Activated naive CD4-positive, alpha-beta T cell treated with anti-CD3 and anti-CD28 coated beads, Interleukin-2, amount 50 U/mL, for 24 hours (primary cell): ENCODE data around the gene RNU6-8.

Experiments used
- H3K27ac Mint-ChIP-seq: one replicate; pipeline ENCODE4 v1.8.0; 2021; ENCODE audit warnings: mild to moderate bottlenecking, mixed read lengths
- H3K27me3 Mint-ChIP-seq: one replicate; pipeline ENCODE4 v1.8.0; 2021; ENCODE audit warnings: mixed read lengths
- H3K36me3 Mint-ChIP-seq: one replicate; pipeline ENCODE4 v1.8.0; 2021; ENCODE audit warnings: mixed read lengths
- H3K4me1 Mint-ChIP-seq: one replicate; pipeline ENCODE4 v1.8.0; 2021; ENCODE audit warnings: mixed read lengths
- H3K4me3 Mint-ChIP-seq: one replicate; pipeline ENCODE4 v1.8.0; 2021; ENCODE audit warnings: mild to moderate bottlenecking, mixed read lengths
- H3K9me3 Mint-ChIP-seq: one replicate; pipeline ENCODE4 v1.8.0; 2021; ENCODE audit warnings: mixed read lengths

The RNU6-8 gene

GRCh38 chr14:32192712-32193373 lies 10.2 kb downstream of the RNU6-8 start:
- Mint-ChIP-seq H3K4me3 (no peak overlapping the region), H3K4me1 (no peaks in the 10 kb centered on the region), H3K9me3 (no peaks in the 10 kb centered on the region), H3K36me3 (no peaks in the 10 kb centered on the region), H3K27me3 (peaks cover 2% of the 10 kb centered on the region), H3K27ac (no peak overlapping the region)

- H3K27ac Mint-ChIP-seq, result no peak overlapping the region
- peaks cover 6% of the 10 kb centered on the region for H3K4me1 Mint-ChIP-seq
- H3K4me3 Mint-ChIP-seq, result no peak overlapping the region
- peaks cover 2% of the 10 kb centered on the region for H3K36me3 Mint-ChIP-seq
- peaks cover 2% of the 10 kb centered on the region for H3K27me3 Mint-ChIP-seq
- no peaks in the 10 kb centered on the region for H3K9me3 Mint-ChIP-seq
These were observed 12.4 kb downstream of the RNU6-8 start for GRCh38 chr14:32190673-32191072.

- peaks cover 2% of the 10 kb centered on the region for H3K27me3 Mint-ChIP-seq
- H3K9me3 Mint-ChIP-seq, result no peaks in the 10 kb centered on the region
- no peak overlapping the region for H3K4me3 Mint-ChIP-seq
- peaks cover 6% of the 10 kb centered on the region for H3K4me1 Mint-ChIP-seq
- peaks cover 2% of the 10 kb centered on the region for H3K36me3 Mint-ChIP-seq
- no peak overlapping the region for H3K27ac Mint-ChIP-seq
These were observed 13.3 kb downstream of the RNU6-8 start for GRCh38 chr14:32189811-32190210.

DNA sequence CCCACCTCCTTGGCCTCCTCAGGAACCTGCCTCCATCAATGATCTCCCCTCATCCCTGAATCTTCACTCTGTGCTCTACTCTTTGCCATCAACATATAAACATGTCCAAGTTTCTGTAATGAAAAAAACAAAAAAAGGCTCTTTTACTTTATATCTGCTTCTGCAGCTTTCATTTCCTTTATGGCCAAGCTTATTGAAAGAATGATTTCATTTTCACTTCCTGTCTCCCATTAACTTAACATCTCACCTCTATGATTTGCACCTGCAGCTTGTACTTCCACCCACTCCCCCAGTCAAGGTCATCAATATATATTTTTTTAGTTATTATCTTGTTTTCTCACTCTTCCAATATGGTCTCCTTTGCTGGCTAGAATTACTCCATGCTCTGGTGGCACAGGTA lies 16.8 kb downstream of the RNU6-8 start:
- no peak overlapping the region for H3K27ac Mint-ChIP-seq
- H3K4me1 Mint-ChIP-seq, result peaks cover 6% of the 10 kb centered on the region
- H3K27me3 Mint-ChIP-seq, result peaks cover 3% of the 10 kb centered on the region
- peaks cover 6% of the 10 kb centered on the region for H3K9me3 Mint-ChIP-seq
- no peak overlapping the region for H3K4me3 Mint-ChIP-seq
- H3K36me3 Mint-ChIP-seq, result peaks cover 4% of the 10 kb centered on the region

DNA sequence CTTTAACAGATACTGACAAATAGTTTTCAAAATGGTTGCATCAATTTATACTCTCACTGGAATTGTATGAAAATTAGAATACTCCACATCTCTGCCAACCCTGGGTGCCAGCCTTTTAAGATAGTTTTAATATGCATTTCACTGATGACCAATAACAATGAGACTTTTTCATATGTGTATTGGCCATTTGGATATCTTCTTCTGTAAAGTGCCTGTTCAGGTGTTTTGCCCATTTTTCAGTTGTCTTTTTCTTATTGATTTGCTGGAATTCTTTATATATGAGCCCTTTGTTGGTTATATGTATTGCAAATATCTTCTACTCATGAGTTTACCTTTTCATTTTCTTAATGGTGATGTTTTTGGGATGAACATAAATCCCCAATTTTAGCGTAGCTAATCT lies 18.0 kb downstream of the RNU6-8 start:
- Mint-ChIP-seq H3K9me3 (peaks cover 13% of the 10 kb centered on the region), H3K27me3 (peaks cover 3% of the 10 kb centered on the region), H3K27ac (no peak overlapping the region), H3K36me3 (peaks cover 4% of the 10 kb centered on the region), H3K4me3 (no peak overlapping the region), H3K4me1 (peaks cover 6% of the 10 kb centered on the region)

- Mint-ChIP-seq H3K9me3 (peaks cover 14% of the 10 kb centered on the region), H3K4me3 (no peak overlapping the region), H3K4me1 (peaks cover 6% of the 10 kb centered on the region), H3K27ac (no peak overlapping the region), H3K27me3 (peaks cover 3% of the 10 kb centered on the region), H3K36me3 (peaks cover 4% of the 10 kb centered on the region)
These were observed 19.7 kb downstream of the RNU6-8 start for GRCh38 chr14:32183151-32184058.

GRCh38 chr14:32171469-32171868 lies 31.6 kb downstream of the RNU6-8 start:
- Mint-ChIP-seq H3K4me3 (no peak overlapping the region), H3K27me3 (no peaks in the 10 kb centered on the region), H3K9me3 (no peaks in the 10 kb centered on the region), H3K27ac (no peak overlapping the region), H3K36me3 (no peaks in the 10 kb centered on the region), H3K4me1 (no peaks in the 10 kb centered on the region)

- no peaks in the 10 kb centered on the region for H3K9me3 Mint-ChIP-seq
- H3K4me1 Mint-ChIP-seq, result no peaks in the 10 kb centered on the region
- H3K27me3 Mint-ChIP-seq, result no peaks in the 10 kb centered on the region
- H3K27ac Mint-ChIP-seq, result no peak overlapping the region
- H3K4me3 Mint-ChIP-seq, result no peak overlapping the region
- no peaks in the 10 kb centered on the region for H3K36me3 Mint-ChIP-seq
These were observed 33.9 kb downstream of the RNU6-8 start for GRCh38 chr14:32169191-32169590.

GRCh38 chr14:32167907-32168306 lies 35.2 kb downstream of the RNU6-8 start:
- peaks cover 5% of the 10 kb centered on the region for H3K9me3 Mint-ChIP-seq
- no peak overlapping the region for H3K4me3 Mint-ChIP-seq
- no peaks in the 10 kb centered on the region for H3K36me3 Mint-ChIP-seq
- no peaks in the 10 kb centered on the region for H3K27me3 Mint-ChIP-seq
- no peaks in the 10 kb centered on the region for H3K4me1 Mint-ChIP-seq
- H3K27ac Mint-ChIP-seq, result no peak overlapping the region

GRCh38 chr14:32166924-32167323 lies 36.1 kb downstream of the RNU6-8 start:
- Mint-ChIP-seq H3K27ac (no peak overlapping the region), H3K27me3 (no peaks in the 10 kb centered on the region), H3K4me3 (no peak overlapping the region), H3K36me3 (no peaks in the 10 kb centered on the region), H3K4me1 (no peaks in the 10 kb centered on the region), H3K9me3 (peaks cover 5% of the 10 kb centered on the region)

GRCh38 chr14:32166029-32166428 lies 37.0 kb downstream of the RNU6-8 start:
- Mint-ChIP-seq H3K9me3 (peaks cover 8% of the 10 kb centered on the region), H3K36me3 (peaks cover 2% of the 10 kb centered on the region), H3K27ac (no peak overlapping the region), H3K4me1 (no peaks in the 10 kb centered on the region), H3K27me3 (no peaks in the 10 kb centered on the region), H3K4me3 (no peak overlapping the region)
